Right lobe of liver (tissue), 4 donors: Measurements from ENCODE around the gene CYP3A4.

Source experiments
- CTCF ChIP-seq, 4 donors: fragments of 200-600 bp in 3 of 4; fragments of 450-650 bp in 1 of 4; IDR thresholded peaks; one replicate each; pipeline versions ENCODE4 v1.5.1 to v1.8.0; 2016 to 2022; ENCODE audit warnings: antibody characterized with exemption in 4 of 4, mild to moderate bottlenecking in 2 of 4
- POLR2A ChIP-seq: fragments of 450-650 bp; IDR thresholded peaks from one replicate; pipeline ENCODE4 v1.6.1; 2017; ENCODE audit warnings: antibody characterized with exemption, mild to moderate bottlenecking
- donor health status: DM: no; HTN: no; CAD: no.
- donor health status: DM: no; HTN: no; CAD: no.
- donor health status: DM: no; HTN: yes; CAD: no.

GRCh38 chr7:99752356-99752755 lies 31.6 kb downstream of the CYP3A4 start:
- no peak for TF ChIP-seq CTCF (IDR thresholded peaks at IDR 0.05)
- TF ChIP-seq POLR2A, result no peak
